ENCODE data around the gene DCTN1.

DNA sequence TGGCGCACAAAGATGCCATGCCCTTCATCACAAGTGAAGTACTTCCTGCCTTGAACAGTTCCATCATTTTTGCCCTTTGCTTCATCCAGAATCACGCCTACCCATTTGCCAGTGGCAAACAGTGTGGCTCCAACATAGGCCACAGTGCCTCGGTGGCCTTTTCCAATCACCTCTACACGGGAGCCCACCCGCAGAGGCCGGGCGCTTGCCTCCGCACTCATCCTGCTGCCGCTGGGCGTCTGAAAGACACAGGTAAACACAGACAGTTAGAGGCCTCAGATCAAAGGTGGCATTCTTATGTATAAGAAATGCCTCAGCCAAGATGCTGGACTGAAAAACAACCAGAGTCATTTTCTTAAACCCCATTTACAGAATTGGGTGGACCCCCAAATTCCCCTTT is 2.1 kb downstream of the DCTN1 start:
- TF ChIP-seq POLR2A (IDR thresholded peaks at IDR 0.05; ENCODE audit: low read length) (no peak), GATA1 (IDR thresholded peaks at IDR 0.05; ENCODE audit: low read depth, low read length) (no peak)

Data from erythroblast (primary cell).